HepG2 (cell line): Measurements from ENCODE around the gene TEX22. TPM values are rescaled to one million over a fixed set of nuclear protein-coding genes. Genes with fewer than 3 reads are reported as not detected.

ENCODE experiments used
- ATAC-seq: fragments of 200-7000 bp; cut with Tn5 transposase; 3 replicates; pipeline ENCODE4 v1.9.1; 2020; ENCODE audit warnings: mild to moderate bottlenecking, moderate library complexity
- BruUV-seq: library from RNA; stranded (reverse); fragments of 400-500 nt; replicated peaks from 2 replicates; lab custom pipeline; 2021; lab: Mats Ljungman, UMichigan
- CTCF ChIA-PET: fragments of 300-600 bp; formaldehyde crosslinking; extraction: SDS; loops from one replicate; lab custom pipeline; 2021; ENCODE audit warnings: low total read pairs, inconsistent platforms, low intra/inter-chr PET ratio; lab: Yijun Ruan, JAX
- POLR2A ChIA-PET: fragments of 350-600 bp; sonication (Branson Sonifier 250); formaldehyde crosslinking; loops from one replicate; lab custom pipeline; 2020; ENCODE audit warnings: antibody characterized with exemption, inconsistent platforms; lab: Yijun Ruan, JAX
- DNase-seq: peaks from one replicate; pipeline ENCODE4 v3.0.0-alpha.2; 2015; ENCODE audit warnings: low spot score
- FAIRE-seq: peaks from 3 replicates; lab custom pipeline; 2011; peaks lifted over from hg19 to GRCh38; lab: Jason Lieb, UNC
- H2AFZ ChIP-seq: one replicate; pipeline ENCODE4 v1.6.1; 2011; ENCODE audit warnings: low read length, inconsistent platforms
- H3K27ac ChIP-seq: fragments of 300-600 bp; 3 replicates; pipeline ENCODE4 v1.8.0; 2011; ENCODE audit warnings: mixed run types, mild to moderate bottlenecking, mixed read lengths, low read length, inconsistent platforms; ENCODE audit not compliant: insufficient read depth; ENCODE audit errors: extremely low read length
- H3K27me3 ChIP-seq, 2 experiments: fragments of 200-600 bp in 1 of 2; 2 replicates in 1 of 2; 3 replicates in 1 of 2; pipeline versions ENCODE4 v1.6.0 to v1.8.0; 2011; ENCODE audit warnings: low read length in 2 of 2, mild to moderate bottlenecking in 2 of 2, moderate library complexity in 2 of 2, inconsistent platforms in 1 of 2; ENCODE audit not compliant: insufficient read depth in 2 of 2, control insufficient read depth in 1 of 2
- H3K36me3 ChIP-seq, 2 experiments: fragments of 200-600 bp in 1 of 2; replicated peaks in 1 of 2; 2 replicates in 1 of 2; 3 replicates in 1 of 2; pipeline versions ENCODE4 v1.5.1 to v1.8.0; 2011; ENCODE audit warnings: low read length in 2 of 2, inconsistent platforms in 1 of 2; ENCODE audit not compliant: insufficient read depth in 2 of 2, control insufficient read depth in 1 of 2
- H3K4me1 ChIP-seq: 2 replicates; pipeline ENCODE4 v1.5.1; 2012; ENCODE audit warnings: low read length, inconsistent platforms; ENCODE audit not compliant: insufficient read depth
- H3K4me2 ChIP-seq: 2 replicates; pipeline ENCODE4 v1.6.0; 2011; ENCODE audit warnings: low read depth, low read length, inconsistent platforms
- H3K4me3 ChIP-seq, 3 experiments: fragments of 200-600 bp in 1 of 3; sonication (generic), shearing (Covaris generic) in 1 of 3; replicated peaks in 1 of 3; 2 replicates each; pipeline ENCODE4 v1.5.1; 2011 to 2016; ENCODE audit warnings: low read length in 3 of 3, inconsistent platforms in 2 of 3, low read depth in 2 of 3, mild to moderate bottlenecking in 2 of 3, control low read depth in 1 of 3, mixed read lengths in 1 of 3; ENCODE audit not compliant: insufficient read depth in 1 of 3
- H3K79me2 ChIP-seq: one replicate; pipeline ENCODE4 v1.6.1; 2011; ENCODE audit warnings: low read length, inconsistent platforms; ENCODE audit not compliant: insufficient read depth
- H3K9ac ChIP-seq: 2 replicates; pipeline ENCODE4 v1.6.0; 2011; ENCODE audit warnings: mild to moderate bottlenecking, low read depth, low read length, inconsistent platforms; ENCODE audit not compliant: insufficient read depth
- H3K9me3 ChIP-seq: 2 replicates; pipeline ENCODE4 v1.5.1; 2012; ENCODE audit warnings: mild to moderate bottlenecking, low read length
- H4K20me1 ChIP-seq: 2 replicates; pipeline ENCODE4 v1.6.0; 2011; ENCODE audit warnings: inconsistent platforms, mild to moderate bottlenecking, low read length, moderate library complexity; ENCODE audit not compliant: insufficient read depth
- CBX5 ChIP-seq: sonication (generic); formaldehyde crosslinking; IDR thresholded peaks from 2 replicates; pipeline ENCODE4 v1.4.0; 2020; ENCODE audit warnings: missing genetic modification reagents, borderline replicate concordance
- CTCF ChIP-seq: sonication (generic); formaldehyde crosslinking; IDR thresholded peaks from 2 replicates; pipeline ENCODE4 v1.5.0; 2020; ENCODE audit warnings: mild to moderate bottlenecking, missing genetic modification reagents, moderate library complexity
- ELF1 ChIP-seq: sonication (generic); formaldehyde crosslinking; IDR thresholded peaks from 2 replicates; pipeline ENCODE4 v1.4.0; 2020; ENCODE audit warnings: missing genetic modification reagents
- HOXA3 ChIP-seq: sonication (generic); formaldehyde crosslinking; IDR thresholded peaks from 2 replicates; pipeline ENCODE4 v1.5.0; 2020; ENCODE audit warnings: missing genetic modification reagents
- IKZF1 ChIP-seq: fragments of 450-650 bp; IDR thresholded peaks from 2 replicates; pipeline ENCODE4 v1.7.1; 2016
- LRRFIP1 ChIP-seq: sonication (generic); formaldehyde crosslinking; conservative IDR thresholded peaks from 2 replicates; pipeline ENCODE4 v1.4.0; 2020; ENCODE audit warnings: missing genetic modification reagents
- MTA3 ChIP-seq: sonication (generic); formaldehyde crosslinking; IDR thresholded peaks from 2 replicates; pipeline ENCODE4 v1.4.0; 2020; ENCODE audit warnings: missing genetic modification reagents
- MTF1 ChIP-seq: sonication (generic); formaldehyde crosslinking; IDR thresholded peaks from 2 replicates; pipeline ENCODE4 v1.5.0; 2020; ENCODE audit warnings: missing genetic modification reagents
- MZF1 ChIP-seq: sonication (generic); formaldehyde crosslinking; IDR thresholded peaks from 2 replicates; pipeline ENCODE4 v1.8.1; 2023; ENCODE audit warnings: mild to moderate bottlenecking, missing genetic modification reagents, borderline replicate concordance
- RCOR2 ChIP-seq: IDR thresholded peaks from 2 replicates; pipeline ENCODE4 v1.6.1; 2016; ENCODE audit warnings: missing biosample characterization, missing genetic modification reagents
- RNF2 ChIP-seq: fragments of 450-650 bp; conservative IDR thresholded peaks from 2 replicates; pipeline ENCODE4 v1.6.1; 2016; ENCODE audit warnings: low read depth
- SRSF9 ChIP-seq: fragments of 200-400 bp; formaldehyde crosslinking; IDR thresholded peaks from 2 replicates; pipeline ENCODE4 v1.6.1; 2018; ENCODE audit warnings: borderline replicate concordance, mild to moderate bottlenecking, low read depth, low read length; ENCODE audit not compliant: insufficient read depth, poor library complexity, severe bottlenecking
- THAP8 ChIP-seq: sonication (generic); formaldehyde crosslinking; IDR thresholded peaks from 2 replicates; pipeline ENCODE4 v1.5.1; 2020; ENCODE audit warnings: missing genetic modification reagents, mild to moderate bottlenecking, borderline replicate concordance
- ZBTB20 ChIP-seq: sonication (generic); formaldehyde crosslinking; IDR thresholded peaks from 2 replicates; pipeline ENCODE4 v1.8.1; 2023; ENCODE audit warnings: missing genetic modification reagents, low read depth, mild to moderate bottlenecking, borderline replicate concordance
- ZNF101 ChIP-seq: sonication (generic); formaldehyde crosslinking; IDR thresholded peaks from 2 replicates; pipeline ENCODE4 v1.4.0; 2020; ENCODE audit warnings: mild to moderate bottlenecking, low read depth, missing genetic modification reagents, borderline replicate concordance
- ZNF230 ChIP-seq: sonication (generic); formaldehyde crosslinking; IDR thresholded peaks from 2 replicates; pipeline ENCODE4 v1.4.0; 2020; ENCODE audit warnings: mild to moderate bottlenecking, missing genetic modification reagents
- ZNF543 ChIP-seq: sonication (generic); formaldehyde crosslinking; IDR thresholded peaks from 2 replicates; pipeline ENCODE4 v1.4.0; 2020; ENCODE audit warnings: mild to moderate bottlenecking, missing genetic modification reagents
- ZNF670 ChIP-seq: sonication (generic); formaldehyde crosslinking; IDR thresholded peaks from 2 replicates; pipeline ENCODE4 v1.8.0; 2022; ENCODE audit warnings: mild to moderate bottlenecking, missing genetic modification reagents, borderline replicate concordance
- ZNF746 ChIP-seq: sonication (generic); formaldehyde crosslinking; IDR thresholded peaks from 2 replicates; pipeline ENCODE4 v1.8.0; 2022; ENCODE audit warnings: mild to moderate bottlenecking, missing genetic modification reagents
- WGBS: methylation state at CpG from one replicate; pipeline ENCODE4 v1.1.6; 2017; ENCODE audit warnings: low lambda C conversion rate; 5-methylcytosine and 5-hydroxymethylcytosine counted together
- in situ Hi-C: cut with HindIII; loops from 2 replicates; pipeline ENCODE4 v1.10.0; 2017; ENCODE audit warnings: low pct_unique_long_range_greater_than_20kb; ENCODE audit not compliant: extremely low pct_ligation_motif_present
- intact Hi-C: fragments of 100-400 bp; cut with micrococcal nuclease; formaldehyde crosslinking; loops from one replicate; pipeline ENCODE4 v1.10.0; 2022; ENCODE audit not compliant: unreplicated experiment
- polyA plus RNA-seq, 8 experiments: library from polyadenylated mRNA; depleted of rRNA in 3 of 8; stranded (reverse) in 7 of 8; unstranded in 1 of 8; fragments of >200 nt; fragmentation: Illumina TruSeq in 4 of 8; extraction: Trizol in 4 of 8; gene quantifications; 2 replicates each; pipeline versions ENCODE4 v1.2.1 to v1.2.3, GENCODE V29; 2011 to 2016; ENCODE audit warnings: low read depth in 4 of 8, missing spikeins in 1 of 8, mixed read lengths in 1 of 8; ENCODE audit not compliant: insufficient read depth in 1 of 8
- total RNA-seq, 5 experiments: library from RNA; depleted of rRNA; stranded (reverse); fragments of >200 nt; fragmentation: Illumina TruSeq; extraction: Trizol; gene quantifications; 2 replicates each; pipeline ENCODE4 v1.2.3, GENCODE V29; 2016; ENCODE audit warnings: low read depth in 1 of 5

TEX22 gene
- total and polyA plus RNA-seq, 2 of the 13 experiments (the other 11 are each of a cell fraction or from before 2014, with no cell fraction given), result 0.07 to 0.27 TPM

- intact Hi-C loops, result no loop called here
- FAIRE-seq, result no peak
These were observed 33.2 kb upstream of the TEX22 start for GRCh38 chr14:105365101-105365500.

More at GRCh38 chr14:105365101-105365500, 33.2 kb upstream of the TEX22 start:
- in situ Hi-C loops, result no loop called here
- TF ChIP-seq SRSF9 (no peak), ZNF230 (CRISPR knock-in tag) (no peak), RNF2 (no peak), MZF1 (CRISPR knock-in tag) (no peak), ELF1 (no peak), ZNF543 (CRISPR knock-in tag) (no peak), ZNF746 (CRISPR knock-in tag) (no peak), MTF1 (CRISPR knock-in tag) (no peak), CTCF (CRISPR knock-in tag) (no peak), THAP8 (CRISPR knock-in tag) (no peak), ZNF101 (CRISPR knock-in tag) (no peak), RCOR2 (CRISPR knock-in tag) (no peak), MTA3 (CRISPR knock-in tag) (no peak), LRRFIP1 (no peak), HOXA3 (CRISPR knock-in tag) (no peak), ZBTB20 (CRISPR knock-in tag) (no peak), IKZF1 (no peak), CBX5 (no peak), ZNF670 (CRISPR knock-in tag) (no peak)
- WGBS, result 88% methylated on average over 11 of the region's 11 CpGs
- Histone ChIP-seq H2AFZ (no peak overlapping the region), H3K36me3 (no peaks in the 10 kb centered on the region; a peak in 1 of 5 replicates), H3K9me3 (no peaks in the 10 kb centered on the region), H3K27me3 (no peaks in the 10 kb centered on the region), H3K4me3 (no peak overlapping the region), H3K27ac (no peak overlapping the region), H3K4me2 (no peak overlapping the region), H4K20me1 (no peaks in the 10 kb centered on the region), H3K4me1 (no peaks in the 10 kb centered on the region), H3K9ac (no peak overlapping the region), H3K79me2 (no peaks in the 10 kb centered on the region)
- POLR2A ChIA-PET, result no interaction called here
- no TSS peak for BruUV-seq
- DNase-seq (no peak), ATAC-seq (no peak)
- CTCF ChIA-PET, result no interaction called here
